BLaER1 treated with 17β-estradiol and CSF1 and Interleukin-3, amounts not matched to agents 10 nM and 100 nM (cell line): ENCODE data around the gene SALL1.

ENCODE experiments used
- H3K27ac ChIP-seq, 11 experiments: shearing (Covaris generic); formaldehyde crosslinking; 2 replicates each; pipeline ENCODE4 v1.8.1; 2022
- H3K27me3 ChIP-seq, 11 experiments: shearing (Covaris generic); formaldehyde crosslinking; 2 replicates each; pipeline ENCODE4 v1.8.1; 2022
- H3K36me3 ChIP-seq, 11 experiments: shearing (Covaris generic); formaldehyde crosslinking; 2 replicates each; pipeline ENCODE4 v1.8.1; 2022
- H3K4me1 ChIP-seq, 10 experiments: shearing (Covaris generic); formaldehyde crosslinking; 2 replicates each; pipeline ENCODE4 v1.8.1; 2022
- H3K4me2 ChIP-seq, 11 experiments: shearing (Covaris generic); formaldehyde crosslinking; 2 replicates each; pipeline ENCODE4 v1.8.1; 2022
- H3K4me3 ChIP-seq, 10 experiments: shearing (Covaris generic); formaldehyde crosslinking; 2 replicates each; pipeline ENCODE4 v1.8.1; 2022
- H3K9ac ChIP-seq, 11 experiments: shearing (Covaris generic); formaldehyde crosslinking; 2 replicates each; pipeline ENCODE4 v1.8.1; 2022
- H3K9me3 ChIP-seq, 11 experiments: shearing (Covaris generic); formaldehyde crosslinking; replicated peaks in 1 of 11; 2 replicates each; pipeline ENCODE4 v1.8.1; 2022
- H4K20me1 ChIP-seq, 11 experiments: shearing (Covaris generic); formaldehyde crosslinking; 2 replicates each; pipeline ENCODE4 v1.8.1; 2022
- Cebpa-rat ChIP-seq, 11 experiments: shearing (Covaris generic); IDR thresholded peaks; 2 replicates each; pipeline ENCODE4 v1.8.1; 2022

SALL1 gene

DNA sequence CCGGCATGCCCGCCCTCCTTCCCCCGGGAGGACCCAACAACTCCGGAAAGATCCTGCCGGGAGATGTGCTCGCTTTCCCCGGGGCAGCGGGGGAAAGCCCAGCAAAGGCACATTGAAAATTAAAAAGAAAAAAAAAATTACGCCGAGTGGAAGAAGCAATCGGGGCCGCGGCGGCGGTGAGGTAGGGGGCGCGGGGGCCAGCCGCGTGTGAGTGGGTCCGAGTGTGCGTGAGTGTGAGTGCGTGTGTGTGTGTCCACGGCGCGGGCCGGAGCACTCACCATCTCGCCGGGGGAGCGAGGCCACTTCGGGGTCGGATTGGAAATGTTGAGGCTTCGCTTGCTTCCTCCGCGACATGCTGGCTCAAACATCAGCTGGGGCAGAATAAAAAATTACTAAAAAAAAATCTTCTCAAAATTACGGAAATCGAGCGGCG, at the start of gene SALL1:
TSS of gene SALL1 (minus strand) at position 383 of the 433 bp plus-strand sequence. CDS start at position 354, 29 bp downstream.
- Histone ChIP-seq H3K4me1 (peaks cover 6 to 32% (median 19%) of the 10 kb centered on the region in 10 experiments; a peak in 17 of 20 replicates), H4K20me1 (peaks cover 0 to 36% (median 22%) of the 10 kb centered on the region in 11 experiments; a peak in 16 of 22 replicates), H3K27me3 (peaks cover 97 to 100% (median 99%) of the 10 kb centered on the region in 11 experiments), H3K36me3 (no peaks in the 10 kb centered on the region), H3K9me3 (peaks cover 26 to 32% (median 30%) of the 10 kb centered on the region in 11 experiments), H3K9ac (peak within 1 kb of the TSS; percentile 27 to 78 (median 54); a peak in 21 of 22 replicates), H3K4me2 (peak within 1 kb of the TSS; percentile 92 to 100 (median 98)), H3K4me3 (peak within 1 kb of the TSS; percentile 55 to 77 (median 70)), H3K27ac (0 out of 22 replicates have a peak within 1 kb of the TSS, but pooled peaks of 1 of the 11 experiments have one; percentile 34)
- no peak for TF ChIP-seq Cebpa-rat (IDR thresholded peaks at IDR 0.05)

DNA sequence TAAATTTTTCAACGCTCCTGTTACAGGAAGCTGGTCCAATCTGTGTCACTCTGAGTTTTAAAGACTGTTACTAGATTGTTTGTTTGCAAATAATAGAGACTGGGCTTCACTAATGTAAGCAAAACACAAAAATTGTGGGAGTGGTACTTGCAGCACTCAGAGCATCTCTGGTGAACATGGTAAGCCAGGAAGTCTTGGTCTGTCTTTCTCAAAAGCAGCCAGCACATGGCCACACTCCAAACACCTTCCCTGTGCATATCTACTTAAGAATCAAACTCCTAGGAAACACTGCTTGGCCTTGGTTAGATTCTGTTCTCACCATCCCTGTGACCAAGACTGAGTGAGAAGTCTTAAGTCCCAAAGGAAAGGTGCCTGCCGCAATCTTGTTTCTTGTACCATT, 49.7 kb upstream of the SALL1 start:
- TF ChIP-seq Cebpa-rat (IDR thresholded peaks at IDR 0.05) = no peak
- Histone ChIP-seq H3K9ac (no peak overlapping the region), H4K20me1 (no peaks in the 10 kb centered on the region), H3K27ac (no peak overlapping the region), H3K27me3 (no peaks in the 10 kb centered on the region), H3K4me1 (no peaks in the 10 kb centered on the region), H3K4me2 (no peak overlapping the region), H3K4me3 (no peak overlapping the region), H3K9me3 (peaks cover 10 to 30% (median 25%) of the 10 kb centered on the region in 11 experiments), H3K36me3 (no peaks in the 10 kb centered on the region)

DNA sequence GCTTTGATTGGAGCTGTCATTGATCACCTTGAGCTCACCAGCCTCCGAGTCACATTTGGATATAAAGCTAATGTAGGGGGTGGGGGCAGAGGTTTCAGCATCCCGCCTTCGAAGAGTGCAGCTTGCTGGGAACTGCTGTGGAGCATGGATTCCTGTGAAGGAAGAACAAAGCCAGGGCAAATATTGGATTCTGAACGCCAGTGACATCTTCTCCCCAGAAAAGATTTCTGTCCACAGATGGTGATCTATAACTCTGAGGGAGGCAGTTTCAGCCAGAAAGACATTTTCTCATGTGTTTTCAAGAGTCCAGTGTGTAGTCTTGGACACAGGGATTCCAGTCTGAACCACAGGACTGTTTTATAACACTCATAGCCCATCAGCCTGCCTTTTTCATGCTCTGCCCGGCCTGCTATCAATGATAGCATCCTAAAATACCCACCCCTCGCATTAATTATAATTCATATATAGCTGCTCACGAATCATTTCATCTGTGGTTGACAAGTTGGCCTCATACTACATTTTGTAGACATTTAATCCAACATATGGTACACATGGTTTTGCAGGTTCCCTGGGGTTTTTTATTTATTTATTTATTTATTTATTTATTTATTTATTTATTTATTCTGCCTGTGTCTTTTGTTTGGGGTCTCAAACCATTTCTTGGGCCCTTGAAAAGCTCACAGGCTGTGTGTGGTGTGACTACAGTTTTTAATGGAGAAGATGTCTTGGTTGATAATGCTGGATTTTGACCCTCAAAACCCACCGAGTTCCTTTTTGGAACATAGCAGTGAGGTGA, 47.1 kb upstream of the SALL1 start:
- Histone ChIP-seq H3K9ac (no peak overlapping the region), H4K20me1 (no peaks in the 10 kb centered on the region), H3K4me2 (no peak overlapping the region), H3K4me3 (no peak overlapping the region), H3K36me3 (no peaks in the 10 kb centered on the region), H3K27me3 (no peaks in the 10 kb centered on the region), H3K4me1 (no peaks in the 10 kb centered on the region), H3K27ac (no peak overlapping the region), H3K9me3 (peaks cover 10 to 28% (median 21%) of the 10 kb centered on the region in 11 experiments)
- no peak for TF ChIP-seq Cebpa-rat (IDR thresholded peaks at IDR 0.05)

DNA sequence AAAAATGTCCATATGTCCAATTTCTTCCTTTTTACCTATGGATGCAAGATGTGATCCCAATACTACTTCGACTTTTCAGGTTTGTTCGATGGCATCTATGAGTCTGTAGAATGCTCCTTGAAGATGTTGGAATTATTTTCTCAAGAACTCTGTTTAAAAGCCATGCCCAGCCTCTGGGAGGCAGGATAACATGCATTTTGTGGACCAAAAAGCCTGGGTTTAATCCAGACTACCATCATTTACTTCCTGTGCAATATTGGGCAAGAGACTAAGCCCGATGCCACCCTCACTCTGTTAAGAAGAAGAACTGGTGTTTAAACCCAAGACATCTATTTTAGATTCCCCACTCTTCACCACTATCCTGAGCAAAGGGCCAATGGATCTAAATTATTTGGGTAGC, 42.8 kb upstream of the SALL1 start:
- TF ChIP-seq Cebpa-rat (IDR thresholded peaks at IDR 0.05) = no peak
- Histone ChIP-seq H3K27ac (no peak overlapping the region), H3K4me3 (no peak overlapping the region), H4K20me1 (no peaks in the 10 kb centered on the region), H3K9ac (no peak overlapping the region), H3K4me2 (no peak overlapping the region), H3K4me1 (no peaks in the 10 kb centered on the region), H3K9me3 (no peaks in the 10 kb centered on the region), H3K27me3 (no peaks in the 10 kb centered on the region), H3K36me3 (no peaks in the 10 kb centered on the region)

DNA sequence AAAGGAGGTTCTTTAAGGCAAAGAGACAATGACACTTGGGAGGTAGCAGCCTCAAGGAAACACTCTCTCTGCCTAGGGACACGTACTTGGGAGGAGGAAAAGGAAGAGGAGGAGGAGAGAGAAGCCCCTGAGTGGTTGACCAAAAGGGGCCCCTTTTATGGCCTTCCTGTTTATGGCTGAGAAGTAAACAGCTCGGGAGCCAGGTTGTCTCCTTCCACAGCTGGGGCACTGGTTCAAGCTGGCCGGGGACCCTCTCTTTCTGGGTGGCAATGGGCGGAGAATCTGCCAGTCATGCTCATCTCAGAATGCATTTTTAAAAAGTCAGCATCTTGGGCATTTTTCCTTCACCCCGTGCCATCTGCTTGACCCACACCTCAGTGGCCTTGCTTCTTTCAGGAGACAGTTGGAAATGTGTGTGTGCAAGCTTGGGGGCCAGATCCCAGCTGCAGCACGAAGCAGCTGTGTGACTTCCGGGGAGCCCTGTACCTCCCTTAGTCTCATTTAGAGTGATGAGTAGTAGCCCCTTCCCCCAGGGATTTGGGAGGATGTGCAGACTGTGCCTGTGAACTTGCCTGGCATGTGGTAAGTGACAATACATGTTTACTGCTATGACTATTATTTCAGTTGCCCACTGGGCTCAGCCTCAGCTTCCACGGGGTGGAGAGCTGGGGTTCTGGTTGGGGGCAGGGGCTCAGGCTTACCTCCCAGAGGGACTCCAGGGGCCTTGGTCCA, 33.8 kb upstream of the SALL1 start:
- Histone ChIP-seq H3K4me2 (peak overlapping the region; percentile 63 to 93 (median 78)), H3K27me3 (no peaks in the 10 kb centered on the region), H3K9me3 (no peaks in the 10 kb centered on the region), H3K4me1 (peaks cover 23 to 77% (median 55%) of the 10 kb centered on the region in 10 experiments), H4K20me1 (no peaks in the 10 kb centered on the region), H3K36me3 (no peaks in the 10 kb centered on the region), H3K9ac (peak overlapping the region in 6 of 11 experiments; percentile 13 to 69 (median 54); a peak in 11 of 22 replicates), H3K27ac (peak overlapping the region in 8 of 11 experiments; percentile 35 to 80 (median 66); a peak in 16 of 22 replicates), H3K4me3 (peak overlapping the region in 2 of 10 experiments; percentile 13 to 15; a peak in 2 of 20 replicates)
- TF ChIP-seq Cebpa-rat (IDR thresholded peaks at IDR 0.05) = no peak

DNA sequence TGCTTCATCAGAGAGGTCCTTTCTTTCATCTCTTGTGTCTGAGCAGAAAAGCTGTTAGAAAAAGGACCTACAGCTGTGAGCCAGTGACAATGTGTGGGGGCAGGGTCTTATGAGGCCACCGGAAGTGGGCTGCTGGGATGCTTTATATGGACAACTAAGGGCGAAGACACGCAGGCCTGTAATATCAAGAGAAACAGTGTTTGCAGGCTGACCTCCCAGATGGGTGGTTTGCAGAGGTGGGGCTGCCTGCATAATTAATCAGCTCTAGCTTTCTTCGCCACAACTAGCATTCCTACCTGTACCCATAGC, 30.4 kb upstream of the SALL1 start:
- TF ChIP-seq Cebpa-rat (IDR thresholded peaks at IDR 0.05) = no peak
- no peak overlapping the region for H3K9ac ChIP-seq
- no peaks in the 10 kb centered on the region for H3K27me3 ChIP-seq
- H3K4me2 ChIP-seq = peak overlapping the region; percentile 1 to 81 (median 69); a peak in 21 of 22 replicates
- H3K4me1 ChIP-seq = peaks cover 23 to 65% (median 54%) of the 10 kb centered on the region in 10 experiments
- H3K27ac ChIP-seq = peak overlapping the region in 4 of 11 experiments; percentile 8 to 27 (median 14); a peak in 2 of 22 replicates
- H4K20me1 ChIP-seq = no peaks in the 10 kb centered on the region
- no peak overlapping the region for H3K4me3 ChIP-seq
- no peaks in the 10 kb centered on the region for H3K9me3 ChIP-seq
- no peaks in the 10 kb centered on the region for H3K36me3 ChIP-seq

DNA sequence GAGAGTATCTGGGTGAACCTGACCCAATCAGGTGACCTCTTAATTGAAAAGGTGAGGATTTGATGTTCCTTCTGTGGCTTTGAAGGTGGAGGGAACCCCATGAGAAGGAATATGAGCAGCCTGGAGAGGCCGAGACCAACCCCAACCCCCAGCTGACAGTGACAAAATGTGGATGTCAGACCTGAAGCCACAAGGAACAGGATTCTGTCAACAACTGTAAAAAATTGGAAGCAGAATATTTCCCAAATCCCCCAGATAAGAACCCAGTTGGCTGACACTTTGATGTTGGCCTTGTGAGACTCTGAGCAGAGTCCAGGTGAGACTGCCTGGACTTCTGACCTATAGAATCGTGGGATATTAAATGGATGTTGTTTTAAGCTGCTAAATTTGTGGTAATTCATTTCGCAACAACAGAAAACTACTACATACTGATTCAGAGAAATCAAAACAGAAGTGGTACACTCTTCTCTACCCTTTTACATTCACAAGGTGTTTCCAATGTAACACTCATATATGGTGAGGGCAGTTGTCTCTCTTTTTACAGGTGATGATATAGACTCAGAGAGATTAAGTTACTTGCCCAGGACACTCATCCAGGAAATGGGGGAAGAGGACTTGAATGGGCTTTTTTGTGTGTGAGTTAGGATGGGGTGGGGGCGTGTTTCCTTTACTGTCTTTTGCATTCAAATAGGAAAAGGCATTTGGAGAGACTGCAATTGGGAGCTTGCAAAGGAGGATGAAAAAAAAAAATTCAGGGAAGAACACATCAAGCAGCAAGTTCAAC, 29.8 kb upstream of the SALL1 start:
- Histone ChIP-seq H3K4me3 (no peak overlapping the region), H3K27ac (peak overlapping the region in 3 of 11 experiments; percentile 8 to 27 (median 9); a peak in 1 of 22 replicates), H3K27me3 (no peaks in the 10 kb centered on the region), H3K9me3 (no peaks in the 10 kb centered on the region), H3K4me2 (peak overlapping the region; percentile 1 to 81 (median 69); a peak in 21 of 22 replicates), H3K9ac (no peak overlapping the region), H4K20me1 (no peaks in the 10 kb centered on the region), H3K4me1 (peaks cover 23 to 60% (median 49%) of the 10 kb centered on the region in 10 experiments), H3K36me3 (no peaks in the 10 kb centered on the region)
- TF ChIP-seq Cebpa-rat (IDR thresholded peaks at IDR 0.05) = peak in 3 of 11 experiments; percentile 12 to 46 (median 35); a peak in 3 of 22 replicates

DNA sequence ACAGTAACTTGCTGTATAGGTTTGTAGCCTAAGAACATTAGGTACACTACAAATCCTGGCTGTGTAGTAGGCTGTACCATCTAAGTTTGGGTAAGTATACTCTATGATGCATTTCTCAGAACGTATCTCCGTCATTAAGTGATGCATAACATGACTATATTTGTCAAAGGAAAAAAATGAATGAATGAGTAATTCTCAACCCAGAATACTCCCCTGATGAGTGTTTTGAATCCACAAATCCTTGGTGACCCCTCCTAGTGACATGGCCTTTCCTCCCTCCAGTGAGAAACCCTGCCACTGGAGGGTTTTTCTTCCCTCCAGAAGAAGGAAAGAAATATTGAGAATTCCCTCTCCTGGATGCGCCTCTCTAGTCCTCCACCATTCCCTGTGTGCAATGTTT, 24.0 kb upstream of the SALL1 start:
- H4K20me1 ChIP-seq = no peaks in the 10 kb centered on the region
- H3K27me3 ChIP-seq = no peaks in the 10 kb centered on the region
- no peak overlapping the region for H3K4me2 ChIP-seq
- no peak overlapping the region for H3K27ac ChIP-seq
- H3K4me1 ChIP-seq = peaks cover 0 to 4% (median 0%) of the 10 kb centered on the region in 10 experiments; a peak in 7 of 20 replicates
- H3K36me3 ChIP-seq = no peaks in the 10 kb centered on the region
- H3K9ac ChIP-seq = no peak overlapping the region
- no peak overlapping the region for H3K4me3 ChIP-seq
- no peak for TF ChIP-seq Cebpa-rat (IDR thresholded peaks at IDR 0.05)
- H3K9me3 ChIP-seq = peaks cover 0 to 18% (median 14%) of the 10 kb centered on the region in 11 experiments; a peak in 15 of 22 replicates
